Right hindlimb (tissue), 1 donor: Measurements from ENCODE around the gene NFIA.
"Not testable (repeated sequence)": the region's sequence is repeated elsewhere in the genome, so short reads cannot be mapped to it uniquely, and the experiment has no call there.

ENCODE experiments used
- DNase-seq: peaks from one replicate; pipeline ENCODE4 v3.0.0-alpha.2; 2018

The NFIA gene

GRCh38 chr1:61109158-61109557 lies 26.8 kb downstream of the NFIA start:
- DNase-seq, result no peak

GRCh38 chr1:61109910-61110309 lies 27.5 kb downstream of the NFIA start:
- no peak for DNase-seq

- no peak for DNase-seq
Measured at GRCh38 chr1:61110554-61110953, 28.2 kb downstream of the NFIA start.

GRCh38 chr1:61111084-61112004 lies 29.0 kb downstream of the NFIA start:
- no peak for DNase-seq

GRCh38 chr1:61114178-61114870 lies 32.0 kb downstream of the NFIA start:
- DNase-seq, result no peak

- no peak for DNase-seq
Measured at GRCh38 chr1:61115436-61115835, 33.1 kb downstream of the NFIA start.

- no peak for DNase-seq
Measured at GRCh38 chr1:61116421-61116820, 34.1 kb downstream of the NFIA start.

GRCh38 chr1:61117283-61117682 lies 34.9 kb downstream of the NFIA start:
- DNase-seq, result no peak

GRCh38 chr1:61119085-61119484 lies 36.7 kb downstream of the NFIA start:
- DNase-seq, result no peak

- no peak for DNase-seq
Measured at GRCh38 chr1:61120246-61120840, 38.0 kb downstream of the NFIA start.

- no peak for DNase-seq
Measured at GRCh38 chr1:61120998-61121397, 38.6 kb downstream of the NFIA start.

GRCh38 chr1:61121631-61122030 lies 39.3 kb downstream of the NFIA start:
- no peak for DNase-seq

- no peak for DNase-seq
Measured at GRCh38 chr1:61122389-61122788, 40.0 kb downstream of the NFIA start.

GRCh38 chr1:61123326-61123725 lies 41.0 kb downstream of the NFIA start:
- DNase-seq, result no peak

GRCh38 chr1:61124078-61124477 lies 41.7 kb downstream of the NFIA start:
- no peak for DNase-seq

- DNase-seq, result peak; percentile 58
Measured at GRCh38 chr1:61124696-61125095, 42.3 kb downstream of the NFIA start.

- DNase-seq, result no peak
Measured at GRCh38 chr1:61125263-61125662, 42.9 kb downstream of the NFIA start.

GRCh38 chr1:61125895-61126294 lies 43.5 kb downstream of the NFIA start:
- DNase-seq, result no peak

GRCh38 chr1:61126843-61127242 lies 44.5 kb downstream of the NFIA start:
- not testable (repeated sequence) for DNase-seq

GRCh38 chr1:61130338-61131000 lies 48.1 kb downstream of the NFIA start:
- DNase-seq, result no peak

GRCh38 chr1:61131248-61131647 lies 48.9 kb downstream of the NFIA start:
- no peak for DNase-seq

GRCh38 chr1:61131716-61132115 lies 49.4 kb downstream of the NFIA start:
- DNase-seq, result peak; percentile 51

- no peak for DNase-seq
Measured at GRCh38 chr1:61132176-61132638, 49.8 kb downstream of the NFIA start.
